ENCODE measurements around the gene COL7A1. TPM values are rescaled to one million over a fixed set of nuclear protein-coding genes. Genes with fewer than 3 reads are reported as not detected.
A peak's percentile ranks its signal among the peaks of the same experiment; 100 is the strongest.

Gene COL7A1
- total and polyA plus RNA-seq, 2 of the 13 experiments (the other 11 are each of a cell fraction or from before 2014, with no cell fraction given) = 2.7 to 11.7 TPM

GRCh38 chr3:48564022-48564421 lies 31.1 kb downstream of the COL7A1 start (continued):
- TF ChIP-seq, protein P1, sequence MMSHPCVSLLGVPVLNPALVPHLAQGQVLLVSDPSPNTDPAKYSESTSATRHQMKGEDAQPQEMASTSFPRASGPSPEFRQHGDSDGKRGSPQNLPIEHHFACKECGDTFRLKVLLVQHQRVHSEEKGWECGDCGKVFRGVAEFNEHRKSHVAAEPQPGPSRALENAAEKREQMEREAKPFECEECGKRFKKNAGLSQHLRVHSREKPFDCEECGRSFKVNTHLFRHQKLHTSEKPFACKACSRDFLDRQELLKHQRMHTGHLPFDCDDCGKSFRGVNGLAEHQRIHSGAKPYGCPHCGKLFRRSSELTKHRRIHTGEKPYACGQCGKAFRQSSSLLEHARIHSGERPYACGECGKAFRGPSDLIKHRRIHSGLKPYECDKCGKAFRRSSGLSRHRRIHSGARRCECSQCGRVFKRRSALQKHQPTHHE (CRISPR knock-in tag; IDR thresholded peaks at IDR 0.05; ENCODE audit: borderline replicate concordance) = no peak

- BruUV-seq (replicated peaks) = no TSS peak
- Histone ChIP-seq H3K79me2 (ENCODE audit: insufficient read depth, low read length) (no peaks in the 10 kb centered on the region), H3K9ac (ENCODE audit: insufficient read depth, low read depth, low read length) (no peak within 1 kb of the TSS), H4K20me1 (ENCODE audit: insufficient read depth, low read length) (no peaks in the 10 kb centered on the region), H2AFZ (ENCODE audit: low read length) (no peak within 1 kb of the TSS), H3K4me3 (replicated peaks in 1 of 3; ENCODE audit: insufficient read depth in 1 of 3, low read depth in 2 of 3, low read length in 3 of 3) (no peak within 1 kb of the TSS), H3K9me3 (ENCODE audit: low read length) (no peaks in the 10 kb centered on the region), H3K27me3 (ENCODE audit: control insufficient read depth in 1 of 2, insufficient read depth in 2 of 2, low read length in 2 of 2) (no peaks in the 10 kb centered on the region; a peak in 1 of 5 replicates), H3K4me1 (ENCODE audit: insufficient read depth, low read length) (peaks cover 94% of the 10 kb centered on the region), H3K27ac (ENCODE audit: extremely low read length, insufficient read depth, low read length) (no peak within 1 kb of the TSS), H3K4me2 (ENCODE audit: low read depth, low read length) (peak within 1 kb of the TSS; percentile 30), H3K36me3 (replicated peaks in 1 of 2; ENCODE audit: control insufficient read depth in 1 of 2, insufficient read depth in 2 of 2, low read length in 2 of 2) (no peaks in the 10 kb centered on the region)
- intact Hi-C loops (cut with micrococcal nuclease; ENCODE audit: unreplicated experiment) (no loop called here), in situ Hi-C loops (cut with HindIII; ENCODE audit: extremely low pct_ligation_motif_present, low pct_unique_long_range_greater_than_20kb) (no loop called here)
- 27% methylated on average over 3 of the region's 6 CpGs for WGBS (ENCODE audit: low lambda C conversion rate)
- POLR2A ChIA-PET = interaction anchor here (0.6 to 0.7 kb wide), 2 partner anchors 61 to 466 kb away, joined by 3 read pairs; partner anchors contain the start of gene IMPDH2
- no peak for TF ChIP-seq NFE2L2 (IDR thresholded peaks at IDR 0.05; ENCODE audit: low read length)
- no peak for TF ChIP-seq MLXIP (CRISPR knock-in tag; IDR thresholded peaks at IDR 0.05; ENCODE audit: borderline replicate concordance)
- TF ChIP-seq LBX2 (CRISPR knock-in tag; IDR thresholded peaks at IDR 0.05; ENCODE audit: borderline replicate concordance) = no peak
- TF ChIP-seq STAG1 (CRISPR knock-in tag; IDR thresholded peaks at IDR 0.05) = peak; percentile 46
- no peak for TF ChIP-seq ZNF550 (CRISPR knock-in tag; IDR thresholded peaks at IDR 0.05; ENCODE audit: borderline replicate concordance)
- TF ChIP-seq CEBPG (CRISPR knock-in tag; IDR thresholded peaks at IDR 0.05) = no peak
- TF ChIP-seq MATR3 (CRISPR knock-in tag; IDR thresholded peaks at IDR 0.05) = no peak
- no peak for TF ChIP-seq MTF1 (CRISPR knock-in tag; IDR thresholded peaks at IDR 0.05)
- TF ChIP-seq E2F5 (CRISPR knock-in tag; conservative IDR thresholded peaks at IDR 0.05) = no peak
- TF ChIP-seq ZNF570 (CRISPR knock-in tag; IDR thresholded peaks at IDR 0.05; ENCODE audit: borderline replicate concordance) = no peak
- TF ChIP-seq, protein P2, sequence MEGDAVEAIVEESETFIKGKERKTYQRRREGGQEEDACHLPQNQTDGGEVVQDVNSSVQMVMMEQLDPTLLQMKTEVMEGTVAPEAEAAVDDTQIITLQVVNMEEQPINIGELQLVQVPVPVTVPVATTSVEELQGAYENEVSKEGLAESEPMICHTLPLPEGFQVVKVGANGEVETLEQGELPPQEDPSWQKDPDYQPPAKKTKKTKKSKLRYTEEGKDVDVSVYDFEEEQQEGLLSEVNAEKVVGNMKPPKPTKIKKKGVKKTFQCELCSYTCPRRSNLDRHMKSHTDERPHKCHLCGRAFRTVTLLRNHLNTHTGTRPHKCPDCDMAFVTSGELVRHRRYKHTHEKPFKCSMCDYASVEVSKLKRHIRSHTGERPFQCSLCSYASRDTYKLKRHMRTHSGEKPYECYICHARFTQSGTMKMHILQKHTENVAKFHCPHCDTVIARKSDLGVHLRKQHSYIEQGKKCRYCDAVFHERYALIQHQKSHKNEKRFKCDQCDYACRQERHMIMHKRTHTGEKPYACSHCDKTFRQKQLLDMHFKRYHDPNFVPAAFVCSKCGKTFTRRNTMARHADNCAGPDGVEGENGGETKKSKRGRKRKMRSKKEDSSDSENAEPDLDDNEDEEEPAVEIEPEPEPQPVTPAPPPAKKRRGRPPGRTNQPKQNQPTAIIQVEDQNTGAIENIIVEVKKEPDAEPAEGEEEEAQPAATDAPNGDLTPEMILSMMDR (CRISPR knock-in tag; IDR thresholded peaks at IDR 0.05) = peak; percentile 38
- TF ChIP-seq ZMAT5 (CRISPR knock-in tag; IDR thresholded peaks at IDR 0.05; ENCODE audit: borderline replicate concordance, low read depth) = no peak
- TF ChIP-seq MXI1 (IDR thresholded peaks at IDR 0.05; ENCODE audit: borderline replicate concordance, low read depth, low read length) = no peak
- no peak for TF ChIP-seq REPIN1 (CRISPR knock-in tag; IDR thresholded peaks at IDR 0.05; ENCODE audit: borderline replicate concordance, low read depth)
- TF ChIP-seq ERF (CRISPR knock-in tag; IDR thresholded peaks at IDR 0.05) = no peak
- CTCF ChIA-PET (ENCODE audit: low intra/inter-chr PET ratio, low total read pairs) = no interaction called here
- DNase-seq (ENCODE audit: low spot score) (no peak), FAIRE-seq (no peak), ATAC-seq (no peak)
These were observed 31.7 kb downstream of the COL7A1 start, which contains the start of gene UCN2 for GRCh38 chr3:48563382-48563918. Gene UCN2, minus strand, starts transcription at chr3:48563781. Its CDS starts 657 bp downstream, at chr3:48563124.

Measured in HepG2 (cell line).